ENCODE measurements around the gene CBFA2T3.

DNA sequence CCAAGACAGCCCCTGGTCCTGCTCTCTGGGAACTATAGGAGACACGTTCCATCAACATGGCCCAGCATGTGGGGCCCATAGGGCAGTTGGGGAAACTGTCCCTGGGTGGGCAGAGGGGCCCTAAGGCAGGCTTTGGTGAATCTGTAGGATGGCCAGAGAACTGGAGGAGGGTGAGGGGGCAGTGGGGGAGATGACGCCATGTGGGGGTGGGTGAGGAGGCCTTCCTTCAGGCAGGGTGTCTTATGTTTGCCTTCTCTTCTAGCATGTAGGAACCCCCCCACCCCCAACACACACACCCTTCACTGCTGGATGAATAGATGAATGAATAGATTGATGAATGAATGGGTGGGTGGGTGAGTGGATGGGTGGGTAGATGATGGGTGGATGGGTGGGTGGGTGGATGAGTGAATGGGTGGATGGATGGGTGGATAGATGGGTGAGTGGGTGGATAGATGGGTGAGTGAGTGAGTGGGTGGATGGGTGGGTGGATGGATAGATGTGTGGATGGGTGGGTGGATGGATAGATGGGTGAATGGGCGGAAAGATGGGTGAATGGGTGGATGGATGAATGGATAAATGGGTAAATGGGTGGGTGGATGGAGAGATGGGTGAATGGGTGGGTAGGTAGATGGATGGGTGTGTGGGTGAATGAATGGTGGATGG lies 2.5 kb upstream of the CBFA2T3 start:
- TF ChIP-seq POLR2A (IDR thresholded peaks at IDR 0.05) = no peak
- TF ChIP-seq, protein P1, sequence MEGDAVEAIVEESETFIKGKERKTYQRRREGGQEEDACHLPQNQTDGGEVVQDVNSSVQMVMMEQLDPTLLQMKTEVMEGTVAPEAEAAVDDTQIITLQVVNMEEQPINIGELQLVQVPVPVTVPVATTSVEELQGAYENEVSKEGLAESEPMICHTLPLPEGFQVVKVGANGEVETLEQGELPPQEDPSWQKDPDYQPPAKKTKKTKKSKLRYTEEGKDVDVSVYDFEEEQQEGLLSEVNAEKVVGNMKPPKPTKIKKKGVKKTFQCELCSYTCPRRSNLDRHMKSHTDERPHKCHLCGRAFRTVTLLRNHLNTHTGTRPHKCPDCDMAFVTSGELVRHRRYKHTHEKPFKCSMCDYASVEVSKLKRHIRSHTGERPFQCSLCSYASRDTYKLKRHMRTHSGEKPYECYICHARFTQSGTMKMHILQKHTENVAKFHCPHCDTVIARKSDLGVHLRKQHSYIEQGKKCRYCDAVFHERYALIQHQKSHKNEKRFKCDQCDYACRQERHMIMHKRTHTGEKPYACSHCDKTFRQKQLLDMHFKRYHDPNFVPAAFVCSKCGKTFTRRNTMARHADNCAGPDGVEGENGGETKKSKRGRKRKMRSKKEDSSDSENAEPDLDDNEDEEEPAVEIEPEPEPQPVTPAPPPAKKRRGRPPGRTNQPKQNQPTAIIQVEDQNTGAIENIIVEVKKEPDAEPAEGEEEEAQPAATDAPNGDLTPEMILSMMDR (IDR thresholded peaks at IDR 0.05 in 4 of 5, conservative IDR thresholded peaks at IDR 0.05 in 1 of 5) = no peak
